GM19467 (cell line): ENCODE data around the gene ZFP36L1.

Experiments
- ATAC-seq: cut with Tn5 transposase; IDR thresholded peaks from one replicate; pipeline ENCODE4 v1.9.1; 2021; ENCODE audit warnings: mild to moderate bottlenecking, moderate library complexity; ENCODE audit not compliant: unreplicated experiment

ZFP36L1 gene

GRCh38 chr14:68816183-68816942 is 23.5 kb upstream of the ZFP36L1 start:
- ATAC-seq: peak; percentile 47

DNA sequence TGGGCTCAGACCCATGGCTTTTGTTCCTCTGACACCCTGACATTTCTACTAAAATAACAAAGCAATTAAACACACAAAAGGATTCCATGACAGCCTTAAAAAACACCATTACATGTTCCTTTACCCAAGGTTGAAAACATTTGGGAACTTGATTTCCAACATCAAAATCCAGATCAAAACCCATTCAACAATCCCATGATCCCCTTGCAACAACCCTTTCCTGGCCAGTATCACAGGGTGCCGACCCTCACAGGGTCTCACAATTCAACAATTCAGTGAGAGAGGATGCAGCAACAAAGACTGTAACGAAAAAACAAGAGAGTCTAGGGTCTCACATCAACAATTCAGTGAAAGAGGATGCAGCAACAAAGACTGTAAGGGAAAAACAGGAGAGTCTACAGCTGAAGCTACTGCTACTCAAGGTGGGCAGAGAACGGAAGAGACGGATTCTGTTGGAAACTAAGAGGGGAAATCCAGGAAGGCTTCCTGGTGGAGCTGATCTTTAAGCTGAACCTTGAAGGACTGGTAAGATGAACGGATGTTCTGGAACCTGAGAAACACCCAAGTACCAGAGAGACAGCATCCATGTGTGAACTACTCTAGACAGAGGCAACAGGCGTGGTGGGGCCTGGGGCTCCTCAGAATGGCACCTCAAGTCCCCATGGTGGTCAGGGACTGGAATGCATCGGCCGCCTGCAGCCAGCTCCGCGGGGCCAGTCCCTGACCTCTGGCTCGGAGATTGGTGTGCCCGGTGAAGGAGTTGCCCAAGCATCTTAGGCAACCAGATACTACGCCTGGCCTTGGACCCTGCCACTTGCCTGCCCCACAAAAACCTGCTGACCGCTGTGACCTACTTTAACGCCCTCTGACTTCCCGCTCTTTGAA is 22.7 kb upstream of the ZFP36L1 start:
- no peak for ATAC-seq

DNA sequence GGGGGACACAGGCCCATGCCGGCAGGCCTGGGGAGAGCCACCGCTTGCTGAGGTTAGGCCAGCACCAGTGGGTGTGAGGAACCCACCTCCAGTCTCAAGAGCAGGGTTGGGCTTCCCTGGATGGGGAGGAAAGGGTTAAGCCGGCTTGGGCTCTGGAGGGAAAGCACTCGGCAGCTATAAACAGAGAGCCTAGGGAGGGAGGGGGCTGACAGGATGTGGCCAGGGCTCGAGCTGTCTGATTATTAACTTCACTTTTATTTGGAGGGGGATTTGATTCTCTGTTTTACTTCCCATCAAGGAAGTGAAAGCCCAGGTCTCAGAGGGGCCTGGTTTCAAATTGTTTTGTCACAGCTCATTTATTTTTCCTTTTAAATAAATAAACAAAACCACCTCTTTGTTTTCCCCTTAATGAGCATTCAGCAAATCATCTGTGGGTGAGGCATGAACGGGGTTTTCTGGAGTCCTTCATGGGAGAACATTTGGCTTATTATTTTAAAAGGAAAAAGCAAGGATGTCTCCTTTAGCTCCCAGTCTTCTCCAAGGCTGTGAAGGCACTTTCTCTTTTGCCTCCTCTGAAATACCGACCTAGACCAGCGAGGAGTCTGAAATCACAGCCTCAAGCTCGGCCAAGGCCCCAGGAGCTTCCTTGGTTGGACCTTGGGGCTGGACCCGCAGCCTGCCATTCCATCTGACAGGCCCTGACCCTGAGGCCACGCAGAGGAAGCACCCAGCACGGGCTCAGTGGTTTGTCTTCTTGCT is 21.9 kb upstream of the ZFP36L1 start:
- ATAC-seq: peak; percentile 38

GRCh38 chr14:68814238-68814538 is 21.3 kb upstream of the ZFP36L1 start:
- ATAC-seq: no peak

- ATAC-seq: no peak
Measured at GRCh38 chr14:68813318-68813838, 20.5 kb upstream of the ZFP36L1 start.

DNA sequence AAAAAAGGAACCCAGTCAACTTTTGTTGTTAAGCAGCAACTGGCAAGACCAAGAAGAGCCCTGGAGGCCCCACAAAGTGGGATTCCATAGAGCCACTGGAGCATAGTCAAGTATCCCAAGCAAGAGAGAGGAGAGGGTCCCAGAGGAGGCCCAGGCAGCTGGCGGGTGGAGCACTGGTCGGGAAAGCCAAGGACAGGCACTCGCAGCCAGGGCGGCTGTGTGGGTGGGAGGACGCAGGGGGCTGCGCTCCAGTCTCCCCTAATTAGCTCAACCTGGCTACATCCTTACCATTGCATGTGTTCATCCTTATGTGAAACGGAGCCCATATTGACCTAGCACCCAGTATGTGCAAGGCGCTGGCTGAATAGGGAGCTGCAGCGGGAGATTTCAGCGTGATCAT is 18.3 kb upstream of the ZFP36L1 start:
- ATAC-seq: no peak

DNA sequence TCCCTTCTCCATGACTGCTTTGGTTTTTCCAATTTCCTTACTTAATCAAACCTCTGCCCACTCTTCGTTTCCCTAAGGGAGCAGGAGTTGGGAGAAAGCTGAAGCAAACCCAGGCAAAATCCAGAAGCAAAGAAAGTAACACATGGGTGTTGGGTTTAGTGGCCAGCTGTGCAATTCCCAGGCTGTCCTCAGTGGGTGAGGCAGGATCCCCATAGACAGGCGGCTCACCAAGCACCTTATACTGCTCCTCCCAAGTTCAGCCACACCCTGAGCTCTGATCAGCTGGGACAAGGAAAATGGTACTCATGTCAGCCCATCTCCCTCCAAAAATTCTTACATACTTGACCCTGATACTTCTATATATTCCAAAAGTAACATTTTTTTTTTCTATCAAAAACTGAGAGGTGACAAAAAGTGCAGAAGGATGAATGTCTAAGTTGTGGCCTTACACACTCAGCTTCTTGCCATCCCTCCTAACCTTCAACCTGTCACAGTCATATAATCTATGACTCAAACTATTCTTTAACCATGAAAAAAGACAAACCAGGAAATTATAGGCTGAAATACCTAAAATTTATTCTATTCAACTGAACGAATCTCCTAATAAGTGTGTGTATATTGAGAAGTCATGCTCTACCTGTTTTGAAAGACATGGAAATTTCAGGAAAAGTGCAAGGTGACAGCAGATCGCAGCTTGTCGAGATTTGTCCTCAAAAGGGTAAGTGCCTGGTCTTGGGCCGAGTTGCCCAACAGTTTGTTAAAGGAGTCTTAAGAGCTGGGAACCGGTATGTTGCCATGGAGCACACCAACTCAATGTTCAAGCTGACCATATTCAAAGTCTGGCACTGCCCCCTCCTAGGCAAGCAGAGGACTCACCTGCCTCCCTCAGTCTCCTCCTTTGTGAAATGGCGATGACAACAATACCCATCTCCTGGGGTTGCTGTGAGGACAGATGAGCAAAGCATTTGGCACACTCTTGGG is 17.6 kb upstream of the ZFP36L1 start:
- ATAC-seq: no peak

DNA sequence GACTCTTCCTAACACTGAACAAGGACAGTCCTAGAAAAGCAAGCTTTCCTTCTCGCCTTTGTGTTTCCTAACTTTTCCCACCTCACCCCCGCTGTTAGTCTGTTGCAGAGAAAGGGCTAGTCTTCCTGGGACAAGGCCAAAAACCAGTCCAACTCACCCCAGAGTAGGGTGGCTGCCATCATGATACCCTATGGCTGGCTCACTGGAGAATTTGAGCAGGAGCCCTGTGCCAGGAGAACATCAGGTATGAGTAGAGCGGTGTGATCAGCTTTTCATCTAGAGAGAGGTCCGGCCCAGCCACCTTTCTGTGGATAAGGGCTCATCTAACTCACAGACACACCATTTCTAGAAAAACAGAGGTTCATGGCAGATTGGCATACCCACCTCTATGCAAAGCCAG is 16.7 kb upstream of the ZFP36L1 start:
- ATAC-seq: no peak

DNA sequence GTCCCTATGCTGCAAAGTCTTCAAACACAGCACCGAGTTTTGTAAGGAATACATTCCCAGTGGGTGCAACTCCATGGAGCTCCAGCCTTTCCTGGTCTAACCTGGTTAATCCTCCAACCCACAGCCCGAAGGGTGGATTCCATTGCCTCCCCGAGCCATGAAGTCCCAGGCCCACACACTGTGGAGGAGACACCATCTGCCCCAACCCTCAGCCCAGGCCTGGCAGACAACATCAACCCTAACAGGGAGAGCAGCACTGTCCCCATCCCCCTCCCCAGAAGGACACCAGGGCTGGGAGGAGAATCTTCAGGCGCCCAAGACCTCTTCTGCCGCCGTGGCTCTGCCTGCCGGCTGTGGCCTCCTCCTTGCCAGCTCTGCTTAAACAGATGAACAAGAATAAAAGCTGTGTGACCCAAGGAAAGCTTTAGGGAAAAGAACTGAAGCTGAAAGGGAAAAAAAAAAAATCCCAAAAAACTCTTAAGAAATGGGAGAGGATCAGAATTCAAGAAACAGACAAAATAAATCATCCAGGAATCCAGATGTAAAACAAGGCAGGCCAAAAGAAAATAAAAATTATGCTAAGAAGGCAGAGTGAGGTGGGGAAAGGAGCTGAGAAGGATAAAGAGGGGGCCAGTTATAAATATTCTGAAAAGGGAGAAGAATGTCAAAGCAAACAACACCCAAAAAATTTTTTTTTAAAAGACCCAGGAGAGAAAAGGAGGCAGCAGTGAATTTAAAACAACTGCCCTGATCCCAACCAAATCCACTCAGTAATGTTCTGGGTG is 16.0 kb upstream of the ZFP36L1 start:
- no peak for ATAC-seq

GRCh38 chr14:68807987-68808386 is 15.1 kb upstream of the ZFP36L1 start:
- ATAC-seq: no peak

GRCh38 chr14:68807148-68807600 is 14.3 kb upstream of the ZFP36L1 start:
- ATAC-seq: no peak

GRCh38 chr14:68806526-68807147 is 13.8 kb upstream of the ZFP36L1 start:
- no peak for ATAC-seq

GRCh38 chr14:68805414-68805813 is 12.5 kb upstream of the ZFP36L1 start:
- no peak for ATAC-seq

DNA sequence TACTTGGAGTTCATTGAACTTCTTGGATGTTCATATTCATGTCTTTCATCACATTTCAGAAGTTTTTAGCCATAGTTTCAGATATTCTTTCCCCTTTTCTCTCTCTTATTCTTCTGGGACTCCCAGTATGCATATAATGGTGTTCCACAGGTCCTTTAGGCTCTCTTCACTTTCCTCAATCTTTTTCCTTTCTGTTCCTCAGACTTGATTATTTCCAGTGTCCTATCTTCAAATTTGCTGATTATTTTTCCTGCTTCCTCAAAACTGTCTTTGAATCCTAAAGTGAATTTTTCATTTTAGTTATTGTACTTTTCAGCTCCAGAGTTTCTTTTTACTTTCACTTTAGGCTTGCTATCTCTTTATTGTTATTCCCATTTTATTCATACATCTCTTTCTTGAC is 8.8 kb upstream of the ZFP36L1 start:
- ATAC-seq: no peak

DNA sequence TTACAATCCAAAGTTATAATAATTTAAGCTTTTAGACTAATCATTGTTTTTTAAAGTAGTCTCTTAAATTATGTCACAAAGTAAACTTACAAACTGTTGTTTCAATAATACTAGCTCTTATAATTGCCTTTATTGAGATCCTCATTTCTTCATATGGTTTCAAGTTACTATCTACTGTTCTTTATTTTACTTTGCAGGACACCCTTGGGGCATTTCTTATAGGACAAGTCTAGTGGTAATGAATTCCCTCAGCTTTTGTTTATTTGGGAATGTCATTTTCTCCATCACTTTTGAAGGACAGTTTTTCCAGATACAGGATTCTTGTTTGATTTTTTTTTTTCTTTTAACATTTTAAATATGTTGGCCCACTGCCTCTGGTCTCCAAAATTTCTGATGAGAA is 8.1 kb upstream of the ZFP36L1 start:
- no peak for ATAC-seq

GRCh38 chr14:68800390-68800789 is 7.5 kb upstream of the ZFP36L1 start:
- ATAC-seq: no peak

DNA sequence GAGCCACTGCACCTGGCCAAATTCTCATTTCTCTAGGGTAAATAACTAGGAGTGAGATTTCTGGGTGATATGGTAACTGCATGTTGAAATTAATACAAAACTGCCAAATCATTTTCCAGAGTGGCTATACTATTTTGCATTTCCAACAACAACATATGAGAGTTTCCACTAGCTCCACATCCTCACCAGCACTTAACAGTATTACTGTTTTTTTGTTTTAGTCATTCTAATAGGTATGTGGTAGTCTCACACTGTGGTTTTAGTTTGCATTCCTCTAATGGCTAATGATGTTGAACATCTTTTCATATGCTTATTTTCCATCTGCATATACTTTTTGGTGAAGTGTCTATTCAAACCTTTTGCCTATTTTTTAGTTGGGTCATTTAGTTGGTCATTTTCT is 5.8 kb upstream of the ZFP36L1 start:
- no peak for ATAC-seq

- no peak for ATAC-seq
Measured at GRCh38 chr14:68797121-68797670, 4.3 kb upstream of the ZFP36L1 start.
